Colonic mucosa (tissue), 4 donors: ENCODE measurements around the gene TRIM67. TPM values are rescaled to one million over a fixed set of nuclear protein-coding genes. Genes with fewer than 3 reads are reported as not detected.

Source experiments
- DNase-seq: peaks from one replicate; pipeline ENCODE4 v3.0.0-alpha.2; 2020
- H3K27ac ChIP-seq: fragments of 200-600 bp; one replicate; pipeline ENCODE4 v1.8.0; 2021
- H3K27me3 ChIP-seq: fragments of 200-600 bp; one replicate; pipeline ENCODE4 v1.8.0; 2021
- H3K36me3 ChIP-seq: fragments of 200-600 bp; one replicate; pipeline ENCODE4 v1.8.0; 2021
- H3K4me1 ChIP-seq: fragments of 200-600 bp; one replicate; pipeline ENCODE4 v1.8.0; 2021; ENCODE audit warnings: mild to moderate bottlenecking
- H3K4me3 ChIP-seq: fragments of 200-600 bp; one replicate; pipeline ENCODE4 v1.8.0; 2021
- H3K9ac ChIP-seq, 2 donors: one replicate each; pipeline ENCODE4 v1.7.0; 2013; ENCODE audit warnings: control low read depth in 2 of 2, low read depth in 2 of 2, low read length in 2 of 2
- H3K9me3 ChIP-seq: fragments of 200-600 bp; one replicate; pipeline ENCODE4 v1.8.0; 2021
- intact Hi-C: fragments of 100-400 bp; cut with DNase I; formaldehyde crosslinking; loops from one replicate; pipeline ENCODE4 v1.14.1; 2022
- total RNA-seq, 2 donors: library from RNA; stranded (reverse); fragmentation: NEBNext Ultra II Directional in 1 of 2; extraction: Animal tissue kit (Norgen Biotek cat#: 25700) in 1 of 2; gene quantifications; one replicate each; pipeline ENCODE4 v1.2.1, GENCODE V29; 2021
- TF ChIP-seq, protein P1 (sequence below): fragments of 200-600 bp; IDR thresholded peaks from one replicate; pipeline ENCODE4 v1.8.0; 2022; ENCODE audit warnings: antibody characterized with exemption, mild to moderate bottlenecking
- donor health status: healthy.
- donor health status: DM: no; HTN: no; CAD: no.
- donor health status: DM: no; HTN: no; CAD: no.

TRIM67 gene
- total RNA-seq, 2 donors from 2014 or later, result 0.03 TPM; not detected in 1

DNA sequence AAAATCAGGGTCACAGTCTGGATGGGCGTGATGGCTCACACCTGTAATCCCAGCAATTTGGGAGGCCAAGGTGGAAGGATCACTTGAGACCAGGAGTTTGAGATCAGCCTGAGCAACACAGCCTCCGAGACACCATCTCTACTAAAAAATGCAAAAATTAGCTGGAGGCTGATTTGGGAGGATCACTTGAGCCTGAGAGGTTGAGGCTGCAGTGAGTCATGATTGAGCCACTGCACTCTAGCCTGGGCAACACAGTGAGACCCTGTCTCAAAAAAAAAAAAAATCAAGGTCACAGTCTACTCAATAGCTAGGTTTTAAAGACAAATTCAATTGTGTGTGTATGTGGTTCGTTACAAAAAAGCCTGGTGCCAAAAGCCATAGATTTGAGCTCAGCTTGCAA is 34.4 kb downstream of the TRIM67 start:
- H3K9me3 ChIP-seq, result no peaks in the 10 kb centered on the region
- H3K9ac ChIP-seq, result no peak overlapping the region
- H3K36me3 ChIP-seq, result no peaks in the 10 kb centered on the region
- intact Hi-C loops, result no loop called here
- TF ChIP-seq, protein P1, sequence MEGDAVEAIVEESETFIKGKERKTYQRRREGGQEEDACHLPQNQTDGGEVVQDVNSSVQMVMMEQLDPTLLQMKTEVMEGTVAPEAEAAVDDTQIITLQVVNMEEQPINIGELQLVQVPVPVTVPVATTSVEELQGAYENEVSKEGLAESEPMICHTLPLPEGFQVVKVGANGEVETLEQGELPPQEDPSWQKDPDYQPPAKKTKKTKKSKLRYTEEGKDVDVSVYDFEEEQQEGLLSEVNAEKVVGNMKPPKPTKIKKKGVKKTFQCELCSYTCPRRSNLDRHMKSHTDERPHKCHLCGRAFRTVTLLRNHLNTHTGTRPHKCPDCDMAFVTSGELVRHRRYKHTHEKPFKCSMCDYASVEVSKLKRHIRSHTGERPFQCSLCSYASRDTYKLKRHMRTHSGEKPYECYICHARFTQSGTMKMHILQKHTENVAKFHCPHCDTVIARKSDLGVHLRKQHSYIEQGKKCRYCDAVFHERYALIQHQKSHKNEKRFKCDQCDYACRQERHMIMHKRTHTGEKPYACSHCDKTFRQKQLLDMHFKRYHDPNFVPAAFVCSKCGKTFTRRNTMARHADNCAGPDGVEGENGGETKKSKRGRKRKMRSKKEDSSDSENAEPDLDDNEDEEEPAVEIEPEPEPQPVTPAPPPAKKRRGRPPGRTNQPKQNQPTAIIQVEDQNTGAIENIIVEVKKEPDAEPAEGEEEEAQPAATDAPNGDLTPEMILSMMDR, result no peak
- no peak for DNase-seq
- no peak overlapping the region for H3K4me3 ChIP-seq
- no peak overlapping the region for H3K27ac ChIP-seq
- H3K27me3 ChIP-seq, result no peaks in the 10 kb centered on the region
- no peaks in the 10 kb centered on the region for H3K4me1 ChIP-seq

GRCh38 chr1:231196728-231197127 is 34.9 kb downstream of the TRIM67 start:
- Histone ChIP-seq H3K4me3 (no peak overlapping the region), H3K27me3 (no peaks in the 10 kb centered on the region), H3K9ac (no peak overlapping the region), H3K4me1 (no peaks in the 10 kb centered on the region), H3K9me3 (no peaks in the 10 kb centered on the region), H3K36me3 (no peaks in the 10 kb centered on the region), H3K27ac (no peak overlapping the region)
- intact Hi-C loops, result no loop called here
- TF ChIP-seq, protein P1, result no peak
- no peak for DNase-seq

- Histone ChIP-seq H3K4me3 (no peak overlapping the region), H3K27me3 (no peaks in the 10 kb centered on the region), H3K9me3 (no peaks in the 10 kb centered on the region), H3K9ac (no peak overlapping the region), H3K4me1 (no peaks in the 10 kb centered on the region), H3K27ac (no peak overlapping the region), H3K36me3 (no peaks in the 10 kb centered on the region)
- DNase-seq, result no peak
- TF ChIP-seq, protein P1, result no peak
- intact Hi-C loops, result no loop called here
Measured at GRCh38 chr1:231199868-231200267, 38.0 kb downstream of the TRIM67 start.

GRCh38 chr1:231200388-231201031 is 38.7 kb downstream of the TRIM67 start:
- no peak for DNase-seq
- no peaks in the 10 kb centered on the region for H3K4me1 ChIP-seq
- no peak overlapping the region for H3K9ac ChIP-seq
- no peaks in the 10 kb centered on the region for H3K36me3 ChIP-seq
- H3K27me3 ChIP-seq, result no peaks in the 10 kb centered on the region
- intact Hi-C loops, result no loop called here
- H3K9me3 ChIP-seq, result no peaks in the 10 kb centered on the region
- TF ChIP-seq, protein P1, result no peak
- H3K27ac ChIP-seq, result no peak overlapping the region
- no peak overlapping the region for H3K4me3 ChIP-seq

GRCh38 chr1:231201375-231201978 is 39.6 kb downstream of the TRIM67 start:
- DNase-seq, result no peak
- intact Hi-C loops, result no loop called here
- Histone ChIP-seq H3K9ac (no peak overlapping the region), H3K27me3 (no peaks in the 10 kb centered on the region), H3K4me3 (no peak overlapping the region), H3K4me1 (no peaks in the 10 kb centered on the region), H3K36me3 (no peaks in the 10 kb centered on the region), H3K27ac (no peak overlapping the region), H3K9me3 (no peaks in the 10 kb centered on the region)
- TF ChIP-seq, protein P1, result no peak
